Left renal pelvis (tissue), 4 donors: Measurements from ENCODE around the gene TMEM130. TPM values are rescaled to one million over a fixed set of nuclear protein-coding genes. Genes with fewer than 3 reads are reported as not detected.
"Not testable (repeated sequence)": the region's sequence is repeated elsewhere in the genome, so short reads cannot be mapped to it uniquely, and the experiment has no call there.

Experiments used
- DNase-seq, 4 donors: peaks; one replicate each; pipeline ENCODE4 v3.0.0-alpha.2; 2013; ENCODE audit warnings: low read depth in 4 of 4, low spot score in 3 of 4
- polyA plus RNA-seq, 4 donors: library from polyadenylated mRNA; unstranded; fragments of 120-200 nt; gene quantifications; one replicate each; pipeline ENCODE4 v1.2.1, GENCODE V29; 2013; ENCODE audit not compliant: insufficient read length in 4 of 4

The TMEM130 gene
- polyA plus RNA-seq, 4 donors: 4.1 to 64.2 (median 5.5) TPM

- DNase-seq: not testable (repeated sequence)
Observed at GRCh38 chr7:98842552-98842951, 27.3 kb downstream of the TMEM130 start.

- DNase-seq: no peak
Observed at GRCh38 chr7:98841179-98841997, 28.4 kb downstream of the TMEM130 start.

- no peak for DNase-seq
Observed at GRCh38 chr7:98840722-98841121, 29.1 kb downstream of the TMEM130 start.

- DNase-seq: no peak
Observed at GRCh38 chr7:98840096-98840495, 29.7 kb downstream of the TMEM130 start.

GRCh38 chr7:98837630-98837972 lies 32.2 kb downstream of the TMEM130 start:
- no peak for DNase-seq

GRCh38 chr7:98836811-98837629 lies 32.8 kb downstream of the TMEM130 start:
- peak in 2 of 4 donors; percentile 31 to 41 for DNase-seq

- DNase-seq: no peak
Observed at GRCh38 chr7:98834949-98835348, 34.9 kb downstream of the TMEM130 start.

GRCh38 chr7:98833022-98833421 lies 36.8 kb downstream of the TMEM130 start:
- no peak for DNase-seq

GRCh38 chr7:98831641-98832221 lies 38.1 kb downstream of the TMEM130 start:
- DNase-seq: no peak

- DNase-seq: no peak
Observed at GRCh38 chr7:98830972-98831548, 38.8 kb downstream of the TMEM130 start.

GRCh38 chr7:98828368-98828767 lies 41.4 kb downstream of the TMEM130 start:
- no peak for DNase-seq

- DNase-seq: no peak
Observed at GRCh38 chr7:98827258-98827657, 42.6 kb downstream of the TMEM130 start.

GRCh38 chr7:98826811-98827231 lies 43.0 kb downstream of the TMEM130 start:
- no peak for DNase-seq

- DNase-seq: no peak
Observed at GRCh38 chr7:98826387-98826786, 43.4 kb downstream of the TMEM130 start.

GRCh38 chr7:98823226-98823625 lies 46.6 kb downstream of the TMEM130 start:
- no peak for DNase-seq

GRCh38 chr7:98821348-98821747 lies 48.5 kb downstream of the TMEM130 start:
- DNase-seq: no peak

- no peak for DNase-seq
Observed at GRCh38 chr7:98816967-98817710, 52.7 kb downstream of the TMEM130 start.

- no peak for DNase-seq
Observed at GRCh38 chr7:98816241-98816640, 53.6 kb downstream of the TMEM130 start.

GRCh38 chr7:98815313-98815712 lies 54.5 kb downstream of the TMEM130 start:
- no peak for DNase-seq

GRCh38 chr7:98811299-98811698 lies 58.5 kb downstream of the TMEM130 start:
- no peak for DNase-seq
